BJ (cell line): Measurements from ENCODE around the gene ZNF385D. TPM values are rescaled to one million over a fixed set of nuclear protein-coding genes. Genes with fewer than 3 reads are reported as not detected.

Source experiments
- CTCF ChIA-PET: fragments of 350-600 bp; formaldehyde crosslinking; extraction: SDS; loops from one replicate; lab custom pipeline; 2021; ENCODE audit warnings: antibody characterized with exemption, inconsistent platforms; lab: Yijun Ruan, JAX
- POLR2A ChIA-PET: fragments of 300-600 bp; sonication (Branson Sonifier 250); formaldehyde crosslinking; extraction: SDS; loops from one replicate; lab custom pipeline; 2021; ENCODE audit warnings: antibody characterized with exemption; lab: Charles Lee
- DNase-seq: peaks from one replicate; pipeline ENCODE4 v3.0.0-alpha.2; 2011; ENCODE audit warnings: low read depth
- H3K27me3 ChIP-seq: 2 replicates; pipeline ENCODE4 v1.6.0; 2011; ENCODE audit warnings: low read length; ENCODE audit not compliant: control insufficient read depth, insufficient read depth
- H3K36me3 ChIP-seq: 2 replicates; pipeline ENCODE4 v1.5.1; 2011; ENCODE audit warnings: low read length; ENCODE audit not compliant: control insufficient read depth, insufficient read depth
- H3K4me3 ChIP-seq: 2 replicates; pipeline ENCODE4 v1.5.1; 2011; ENCODE audit warnings: low read depth, mild to moderate bottlenecking, control low read depth, low read length
- CTCF ChIP-seq: IDR thresholded peaks from 2 replicates; pipeline ENCODE4 v1.5.1; 2011; ENCODE audit warnings: low read depth, mild to moderate bottlenecking, control low read depth, inconsistent platforms, low read length, moderate library complexity; ENCODE audit not compliant: insufficient read depth
- polyA plus RNA-seq: library from polyadenylated mRNA; depleted of rRNA; stranded (reverse); fragments of >200 nt; gene quantifications from 2 replicates; pipeline ENCODE4 v1.2.3, GENCODE V29; 2011

ZNF385D gene
- polyA plus RNA-seq, 1 experiment, result 2.2 TPM

GRCh38 chr3:21645121-21645897 lies 105.7 kb downstream of the ZNF385D start:
- H3K36me3 ChIP-seq, result no peaks in the 10 kb centered on the region
- H3K4me3 ChIP-seq, result no peak overlapping the region
- POLR2A ChIA-PET, result no interaction called here
- TF ChIP-seq CTCF, result no peak
- DNase-seq, result no peak
- H3K27me3 ChIP-seq, result no peaks in the 10 kb centered on the region
- CTCF ChIA-PET, result interaction anchor here (1.5 kb wide), 1 partner anchor 16 kb away, joined by 3 read pairs; no protein-coding TSS in a partner anchor

- no peaks in the 10 kb centered on the region for H3K36me3 ChIP-seq
- POLR2A ChIA-PET, result no interaction called here
These were observed 106.7 kb downstream of the ZNF385D start for GRCh38 chr3:21644268-21644667.

GRCh38 chr3:21643752-21644151 lies 107.3 kb downstream of the ZNF385D start:
- ChIA-PET POLR2A (no interaction called here), CTCF (no interaction called here)
- no peak for DNase-seq
- H3K4me3 ChIP-seq, result no peak overlapping the region
- H3K36me3 ChIP-seq, result no peaks in the 10 kb centered on the region
- H3K27me3 ChIP-seq, result no peaks in the 10 kb centered on the region
- no peak for TF ChIP-seq CTCF

More at GRCh38 chr3:21644268-21644667, 106.7 kb downstream of the ZNF385D start:
- CTCF ChIA-PET, result interaction anchor here (1.5 kb wide), 1 partner anchor 17 kb away, joined by 3 read pairs; no protein-coding TSS in a partner anchor
- Histone ChIP-seq H3K4me3 (no peak overlapping the region), H3K27me3 (no peaks in the 10 kb centered on the region)
- TF ChIP-seq CTCF, result no peak
- no peak for DNase-seq

GRCh38 chr3:21642433-21642832 lies 108.6 kb downstream of the ZNF385D start:
- Histone ChIP-seq H3K4me3 (no peak overlapping the region), H3K36me3 (no peaks in the 10 kb centered on the region), H3K27me3 (no peaks in the 10 kb centered on the region)
- TF ChIP-seq CTCF, result no peak
- POLR2A ChIA-PET, result no interaction called here
- CTCF ChIA-PET, result no interaction called here
- DNase-seq, result no peak

- ChIA-PET POLR2A (no interaction called here), CTCF (no interaction called here)
- no peak for TF ChIP-seq CTCF
- DNase-seq, result no peak
- Histone ChIP-seq H3K36me3 (no peaks in the 10 kb centered on the region), H3K27me3 (no peaks in the 10 kb centered on the region), H3K4me3 (no peak overlapping the region)
These were observed 109.1 kb downstream of the ZNF385D start for GRCh38 chr3:21641959-21642358.
